HuH-7 (cell line): ENCODE measurements around the gene PIN1.

Experiments
- DNase-seq: peaks from one replicate; pipeline ENCODE4 v3.0.0; 2011; ENCODE audit warnings: low spot score

PIN1 gene

DNA sequence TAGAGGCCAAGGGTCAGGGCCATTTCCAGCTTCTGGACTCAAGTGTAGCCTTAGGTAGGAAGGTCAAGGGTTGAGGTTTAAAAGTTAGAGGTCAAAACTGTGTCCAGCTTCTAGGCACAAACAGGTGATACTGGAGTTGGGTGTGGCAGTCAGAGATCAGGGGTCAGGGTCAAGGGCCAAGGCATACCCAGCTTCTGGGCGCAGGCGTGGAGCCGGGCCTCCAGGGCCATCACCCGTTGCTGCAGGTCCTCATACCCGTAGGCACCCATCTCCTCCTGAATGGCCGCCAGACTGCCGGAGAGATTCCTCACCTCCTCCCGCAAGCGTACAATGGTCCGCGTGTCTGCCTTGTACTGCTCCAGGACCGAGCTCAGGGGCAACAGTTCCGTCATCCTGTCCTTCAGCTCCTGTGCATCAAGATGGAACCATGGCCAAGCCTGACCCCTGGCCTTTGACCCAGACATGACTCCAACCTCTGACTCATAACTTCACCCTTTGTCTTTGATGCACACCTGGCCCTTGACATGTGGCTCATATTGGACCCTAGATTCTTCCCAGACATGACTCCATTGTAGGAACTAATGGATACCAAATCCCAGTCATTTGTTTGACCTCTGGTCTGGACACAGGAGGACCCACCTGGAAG is 22.1 kb downstream of the PIN1 start:
- DNase-seq, result no peak

- DNase-seq, result no peak
Measured at GRCh38 chr19:9857920-9858746, 23.0 kb downstream of the PIN1 start.

- DNase-seq, result no peak
Measured at GRCh38 chr19:9858766-9859165, 23.6 kb downstream of the PIN1 start.

GRCh38 chr19:9860407-9860806 is 25.3 kb downstream of the PIN1 start:
- DNase-seq, result no peak

GRCh38 chr19:9861503-9861902 is 26.4 kb downstream of the PIN1 start:
- DNase-seq, result no peak

DNA sequence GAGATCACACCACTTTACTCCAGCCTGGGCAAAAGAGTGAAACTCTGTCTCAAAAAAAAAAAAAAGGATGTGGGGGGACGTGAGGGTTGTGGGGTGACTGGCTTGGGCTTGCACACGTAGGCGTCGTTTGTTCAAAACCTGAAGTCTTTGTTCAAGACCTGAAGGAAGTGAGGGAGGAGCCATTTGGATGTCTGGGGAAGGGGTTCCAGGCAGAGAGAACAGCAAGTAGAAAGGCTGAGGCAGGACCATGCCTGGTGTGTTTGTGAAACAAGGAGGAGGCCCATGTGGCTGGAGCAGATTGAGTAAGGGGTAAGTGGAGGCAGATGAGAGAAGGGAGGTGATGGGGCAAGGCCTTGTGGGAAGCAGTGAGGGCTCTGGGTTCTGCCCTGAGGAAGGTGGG is 27.8 kb downstream of the PIN1 start:
- DNase-seq, result no peak

- no peak for DNase-seq
Measured at GRCh38 chr19:9863759-9864158, 28.6 kb downstream of the PIN1 start.

DNA sequence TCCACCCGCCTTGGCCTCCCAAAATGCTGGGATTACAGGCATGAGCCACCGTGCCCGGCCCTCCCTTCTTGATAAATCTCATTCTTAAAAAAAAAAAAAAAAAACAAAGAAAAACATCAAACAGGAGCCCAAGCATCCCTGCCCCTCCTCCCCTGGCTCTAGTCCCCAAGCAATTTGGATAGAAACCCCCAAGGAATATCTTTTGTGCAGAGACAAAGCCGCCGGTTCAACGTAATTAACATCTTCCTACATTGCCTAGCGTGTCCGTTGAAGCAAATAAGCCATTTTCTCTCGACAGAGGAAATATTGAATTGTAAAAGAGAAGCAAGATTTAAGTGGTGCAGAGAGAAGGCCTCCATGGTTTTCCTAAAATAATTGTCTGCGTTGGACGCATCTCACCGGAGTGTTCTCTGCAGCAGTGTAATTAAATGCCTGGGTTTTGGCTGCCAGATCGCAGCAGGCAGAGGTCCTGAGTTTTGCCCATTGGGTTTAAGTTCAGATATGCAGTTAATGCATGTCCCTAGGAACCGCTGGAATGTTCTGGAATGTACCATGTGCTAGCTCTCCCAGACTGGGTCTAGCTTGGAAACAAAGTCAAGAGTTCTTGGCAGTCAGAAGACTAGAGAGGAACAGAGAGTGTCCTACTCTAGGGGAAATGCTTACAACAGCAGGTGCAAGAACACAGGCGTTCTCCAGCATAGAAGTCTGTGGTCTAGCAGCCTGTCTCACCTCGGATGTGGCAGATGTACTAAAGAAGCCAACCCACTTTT is 30.8 kb downstream of the PIN1 start:
- DNase-seq, result no peak

DNA sequence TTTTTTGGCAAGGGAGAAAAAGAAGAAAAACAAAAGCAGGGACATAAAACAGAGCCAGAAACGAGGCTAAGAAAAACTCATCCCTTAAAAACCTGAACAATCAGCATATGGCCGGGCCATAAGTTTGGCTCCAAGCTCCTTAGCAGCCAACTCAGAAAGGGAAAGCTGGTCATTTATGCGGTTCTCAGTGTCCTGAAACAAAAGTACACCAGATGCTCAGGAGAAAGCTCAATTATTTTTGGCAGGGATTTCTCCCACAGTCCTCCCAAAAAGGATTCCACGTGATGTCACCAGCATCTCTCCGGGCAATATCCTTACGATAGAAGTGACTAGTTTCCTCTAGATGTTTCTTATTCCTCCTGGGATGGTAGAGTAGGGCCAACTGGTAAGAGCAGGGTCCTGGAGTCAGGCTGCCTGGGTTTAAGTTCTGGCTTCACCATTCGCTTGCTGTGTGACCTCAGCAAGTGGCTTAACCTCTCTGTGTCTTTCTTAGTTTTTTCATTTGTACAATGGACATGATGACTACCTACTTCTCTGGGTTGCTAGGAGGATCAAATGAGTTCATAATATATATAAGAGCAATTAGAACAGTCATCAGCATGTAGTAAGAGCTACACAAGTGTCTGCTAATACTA is 34.0 kb downstream of the PIN1 start:
- DNase-seq, result no peak

DNA sequence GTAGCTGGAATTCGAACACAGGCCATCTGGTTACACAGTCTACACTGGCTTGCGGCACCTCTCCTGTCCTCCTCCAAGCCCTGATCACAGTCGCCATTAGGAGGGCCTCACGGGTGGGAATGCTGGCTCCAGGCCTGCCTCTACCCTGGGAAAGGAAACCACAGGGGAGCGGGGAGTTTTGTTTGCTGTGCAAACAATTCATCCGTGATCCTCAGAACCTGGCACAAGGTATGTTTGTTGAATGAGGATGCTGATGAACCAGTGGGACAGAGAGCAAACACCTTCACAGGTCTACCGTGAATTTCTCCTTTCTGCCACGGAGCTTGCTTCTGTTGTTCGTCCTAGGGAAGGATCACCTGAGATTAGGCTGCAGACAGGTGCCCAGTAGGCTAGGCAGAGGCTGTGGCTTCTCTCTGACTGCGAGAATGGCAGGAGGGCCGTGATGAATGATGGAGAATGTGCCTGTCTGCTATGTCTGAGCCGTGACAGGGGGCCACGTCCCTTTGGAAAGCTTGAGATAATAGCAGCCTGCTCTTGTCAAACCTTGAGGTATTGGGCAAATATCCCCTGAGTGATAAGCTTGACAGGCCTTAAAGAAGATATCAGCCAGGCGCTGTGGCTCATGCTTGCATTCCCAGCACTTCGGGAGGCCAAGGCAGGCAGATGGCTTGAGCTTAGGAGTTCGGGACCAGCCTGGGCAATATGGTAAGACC is 36.7 kb downstream of the PIN1 start:
- DNase-seq, result peak; percentile 31

- no peak for DNase-seq
Measured at GRCh38 chr19:9872618-9873242, 37.6 kb downstream of the PIN1 start.

DNA sequence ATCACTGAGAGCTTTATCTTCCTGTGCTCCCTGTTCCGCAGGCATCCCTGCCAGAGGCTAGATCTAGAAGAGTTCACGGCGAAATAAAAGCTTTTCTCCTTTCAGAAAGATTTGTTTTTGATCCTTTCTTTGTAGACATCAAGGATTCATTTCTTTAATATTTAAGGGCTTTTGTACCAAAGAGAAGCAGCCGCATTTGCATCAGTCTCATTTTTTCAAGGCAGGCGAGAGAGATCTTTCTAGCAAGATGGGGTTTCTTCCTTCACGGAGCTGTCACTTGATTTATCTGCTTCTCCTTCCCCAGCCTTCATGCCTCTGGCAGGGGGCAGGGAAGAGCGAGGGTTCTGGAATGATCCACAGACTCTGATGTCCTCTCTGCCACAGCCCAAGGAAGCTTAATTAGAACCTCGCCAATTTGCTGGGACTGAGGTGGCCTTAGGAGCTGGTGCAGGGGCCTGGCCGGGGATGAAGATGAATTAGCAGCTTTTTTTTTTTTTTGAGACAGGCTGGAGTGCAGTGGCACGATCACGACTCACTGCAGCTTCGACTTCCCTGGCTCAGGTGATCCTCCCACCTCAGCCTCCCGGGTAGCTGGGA is 40.0 kb downstream of the PIN1 start:
- DNase-seq, result no peak

- no peak for DNase-seq
Measured at GRCh38 chr19:9875796-9876195, 40.7 kb downstream of the PIN1 start.

- DNase-seq, result no peak
Measured at GRCh38 chr19:9877780-9878510, 42.8 kb downstream of the PIN1 start.

DNA sequence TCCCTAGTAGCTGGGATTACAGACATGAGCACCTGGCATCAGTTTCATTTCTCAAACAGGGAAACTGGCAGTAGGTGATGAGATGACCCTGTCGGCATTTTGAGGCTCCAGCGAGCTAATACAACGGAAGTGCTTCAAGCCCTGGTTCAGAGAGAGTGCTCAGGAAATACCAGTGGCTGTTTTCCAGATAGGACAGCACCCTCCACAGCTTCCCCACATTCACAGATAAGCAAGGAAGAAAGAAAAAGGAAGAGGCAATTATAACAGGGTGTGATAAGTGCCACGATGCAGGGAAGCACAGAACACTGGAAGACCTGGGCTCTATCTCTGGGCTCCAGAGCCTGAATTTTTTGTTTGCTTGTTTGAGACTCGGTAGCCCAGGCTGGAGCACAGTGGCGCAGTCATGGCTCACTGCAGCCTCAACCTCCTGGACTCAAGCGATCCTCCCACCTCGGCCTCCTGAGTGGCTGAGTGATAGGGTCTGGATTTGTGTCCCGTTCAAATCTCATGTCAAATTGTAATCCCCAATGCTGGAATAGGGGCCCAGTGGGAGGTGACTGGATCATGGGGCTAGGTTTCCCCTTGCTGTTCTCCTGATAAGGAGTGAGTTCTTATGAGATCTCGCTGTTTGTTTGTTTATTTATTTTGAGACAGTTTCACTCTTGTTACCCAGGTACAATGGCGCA is 43.5 kb downstream of the PIN1 start:
- no peak for DNase-seq

GRCh38 chr19:9881720-9882119 is 46.6 kb downstream of the PIN1 start:
- no peak for DNase-seq

DNA sequence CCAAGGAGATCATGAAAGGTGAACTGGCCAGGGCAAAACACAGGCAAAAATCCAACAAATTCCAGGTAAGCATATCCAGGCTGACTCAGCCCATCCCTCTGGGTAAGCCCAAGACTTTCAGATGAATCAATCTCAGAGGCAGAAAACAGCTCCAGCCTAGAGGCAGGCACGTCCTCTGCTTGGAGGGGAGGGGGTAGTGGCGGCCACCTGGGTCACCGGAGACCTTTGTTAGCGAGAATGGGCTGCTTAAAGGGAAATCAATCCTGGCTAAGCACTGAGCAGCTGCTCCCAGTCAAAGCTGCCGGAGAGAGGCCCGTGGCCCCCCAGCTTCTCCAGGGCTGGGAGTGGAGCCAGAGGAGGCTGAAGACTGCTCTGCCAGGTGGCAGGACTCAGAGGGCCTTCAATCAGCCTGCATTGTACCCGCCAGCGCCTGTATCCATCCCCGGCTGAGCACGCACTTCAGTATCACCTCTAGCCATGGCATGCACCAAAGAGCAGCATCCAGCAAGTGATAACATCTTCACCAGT is 48.2 kb downstream of the PIN1 start:
- DNase-seq, result no peak

DNA sequence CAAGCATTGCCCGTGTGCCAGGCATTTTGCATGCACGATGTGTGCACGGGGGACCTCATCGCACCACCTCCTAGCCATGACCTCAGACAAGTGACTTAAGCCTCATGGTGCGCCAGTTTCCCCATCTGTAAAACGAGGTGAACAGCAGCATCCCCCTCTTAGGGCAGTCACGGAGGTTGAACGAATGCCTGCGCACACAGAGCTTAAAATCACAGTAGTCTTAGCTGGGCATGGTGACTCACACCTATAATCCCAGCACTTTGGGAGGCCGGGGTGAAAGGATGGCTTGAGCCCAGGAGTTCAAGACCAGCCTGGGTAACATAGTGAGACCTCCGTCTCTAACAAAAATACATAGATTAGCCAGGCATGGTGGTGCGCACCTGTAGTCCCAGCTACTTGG is 48.6 kb downstream of the PIN1 start:
- no peak for DNase-seq

- DNase-seq, result no peak
Measured at GRCh38 chr19:9885077-9885552, 50.0 kb downstream of the PIN1 start.
